Neural crest cell (in vitro differentiated cells): ENCODE measurements around the gene FKRP. TPM values are rescaled to one million over a fixed set of nuclear protein-coding genes. Genes with fewer than 3 reads are reported as not detected.
"Not testable (repeated sequence)": the region's sequence is repeated elsewhere in the genome, so short reads cannot be mapped to it uniquely, and the experiment has no call there.

Source experiments
- DNase-seq: peaks from one replicate; pipeline ENCODE4 v3.0.0; 2021; ENCODE audit warnings: low read depth, mixed read lengths, low spot score
- H3K27ac Mint-ChIP-seq: one replicate; pipeline ENCODE4 v1.8.0; 2021; ENCODE audit warnings: mild to moderate bottlenecking, mixed read lengths; ENCODE audit not compliant: unreplicated experiment
- H3K27me3 Mint-ChIP-seq: 2 replicates; pipeline ENCODE4 v1.8.0; 2021; ENCODE audit warnings: low read depth, mild to moderate bottlenecking, mixed read lengths
- H3K36me3 Mint-ChIP-seq: 2 replicates; pipeline ENCODE4 v1.8.0; 2021; ENCODE audit warnings: low read depth, mild to moderate bottlenecking, mixed read lengths
- H3K4me1 Mint-ChIP-seq: 2 replicates; pipeline ENCODE4 v1.8.0; 2021; ENCODE audit warnings: mixed read lengths
- H3K4me3 Mint-ChIP-seq: one replicate; pipeline ENCODE4 v1.8.0; 2021; ENCODE audit warnings: mild to moderate bottlenecking, mixed read lengths
- H3K9me3 Mint-ChIP-seq: 2 replicates; pipeline ENCODE4 v1.8.0; 2021; ENCODE audit warnings: mixed read lengths
- total RNA-seq: library from RNA; stranded (reverse); gene quantifications from 2 replicates; pipeline ENCODE4 v1.2.1, GENCODE V29; 2021
- TF ChIP-seq, protein P1 (sequence below): fragments of 200-600 bp; sonication (generic); conservative IDR thresholded peaks from 2 replicates; pipeline ENCODE4 v1.5.0; 2021; ENCODE audit warnings: antibody characterized with exemption, mild to moderate bottlenecking

Gene FKRP
- total RNA-seq, 1 donor from 2014 or later, result 38.6 TPM

DNA sequence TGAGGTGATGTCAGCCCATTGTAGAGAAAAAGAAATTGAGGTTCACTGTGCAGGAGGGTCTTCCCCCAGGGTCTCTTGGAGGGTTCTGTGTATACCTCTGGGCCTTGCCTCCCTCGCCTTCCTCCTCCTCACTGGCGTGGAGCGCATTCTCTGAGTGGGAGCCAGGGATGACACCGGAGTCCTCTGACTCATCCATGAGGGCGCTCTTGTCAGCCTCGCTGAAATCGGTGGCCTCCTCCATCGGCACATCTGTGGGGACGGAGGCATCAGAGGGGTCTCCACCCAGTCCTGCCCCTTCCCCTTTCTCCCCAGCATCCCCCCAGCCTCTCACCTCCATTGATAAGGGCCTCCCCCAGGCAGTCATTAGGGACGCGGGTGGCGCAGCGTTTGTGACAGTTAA is 45.2 kb upstream of the FKRP start:
- peaks cover 12% of the 10 kb centered on the region for H3K4me1 Mint-ChIP-seq
- no peaks in the 10 kb centered on the region for H3K9me3 Mint-ChIP-seq
- H3K27ac Mint-ChIP-seq, result peak overlapping the region; percentile 19
- TF ChIP-seq, protein P1, sequence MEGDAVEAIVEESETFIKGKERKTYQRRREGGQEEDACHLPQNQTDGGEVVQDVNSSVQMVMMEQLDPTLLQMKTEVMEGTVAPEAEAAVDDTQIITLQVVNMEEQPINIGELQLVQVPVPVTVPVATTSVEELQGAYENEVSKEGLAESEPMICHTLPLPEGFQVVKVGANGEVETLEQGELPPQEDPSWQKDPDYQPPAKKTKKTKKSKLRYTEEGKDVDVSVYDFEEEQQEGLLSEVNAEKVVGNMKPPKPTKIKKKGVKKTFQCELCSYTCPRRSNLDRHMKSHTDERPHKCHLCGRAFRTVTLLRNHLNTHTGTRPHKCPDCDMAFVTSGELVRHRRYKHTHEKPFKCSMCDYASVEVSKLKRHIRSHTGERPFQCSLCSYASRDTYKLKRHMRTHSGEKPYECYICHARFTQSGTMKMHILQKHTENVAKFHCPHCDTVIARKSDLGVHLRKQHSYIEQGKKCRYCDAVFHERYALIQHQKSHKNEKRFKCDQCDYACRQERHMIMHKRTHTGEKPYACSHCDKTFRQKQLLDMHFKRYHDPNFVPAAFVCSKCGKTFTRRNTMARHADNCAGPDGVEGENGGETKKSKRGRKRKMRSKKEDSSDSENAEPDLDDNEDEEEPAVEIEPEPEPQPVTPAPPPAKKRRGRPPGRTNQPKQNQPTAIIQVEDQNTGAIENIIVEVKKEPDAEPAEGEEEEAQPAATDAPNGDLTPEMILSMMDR, result no peak
- H3K36me3 Mint-ChIP-seq, result peaks cover 19% of the 10 kb centered on the region
- DNase-seq, result no peak
- H3K27me3 Mint-ChIP-seq, result no peaks in the 10 kb centered on the region
- H3K4me3 Mint-ChIP-seq, result no peak overlapping the region

DNA sequence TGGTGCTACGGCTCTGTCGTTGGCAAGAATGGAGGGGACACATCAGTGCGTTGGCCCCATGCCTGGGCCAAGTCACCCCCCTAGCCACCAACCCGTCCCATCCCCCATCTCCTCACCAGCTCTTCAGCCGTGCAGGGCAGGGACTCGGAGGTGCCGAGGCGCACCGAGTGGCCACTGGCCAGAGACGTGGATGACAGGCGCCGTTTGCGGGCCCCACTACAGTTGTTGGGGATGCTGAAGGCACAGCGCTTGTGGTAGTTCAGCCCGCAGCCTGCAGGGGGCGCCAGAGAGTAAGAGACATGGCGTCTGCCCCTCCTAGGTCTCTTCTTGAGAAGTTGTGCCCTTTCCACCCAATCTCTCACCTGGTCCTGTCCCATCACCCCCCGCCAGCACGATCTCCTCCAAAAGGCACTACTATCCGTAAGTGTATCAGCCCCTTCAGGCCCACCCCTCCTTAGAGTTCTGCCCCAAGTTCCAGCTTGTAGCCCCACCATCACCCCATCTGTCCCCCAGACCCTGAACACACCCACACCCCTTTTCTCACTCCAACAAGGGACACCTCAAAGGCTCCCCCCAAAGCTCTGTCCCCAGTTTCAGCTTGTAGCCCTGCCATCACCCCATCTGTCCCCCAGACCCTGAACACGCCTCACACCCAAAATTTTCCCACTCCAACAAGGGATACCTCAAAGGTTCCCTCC is 41.3 kb upstream of the FKRP start:
- H3K4me1 Mint-ChIP-seq, result no peaks in the 10 kb centered on the region
- peak; percentile 83 for DNase-seq
- no peak overlapping the region for H3K4me3 Mint-ChIP-seq
- H3K27ac Mint-ChIP-seq, result no peak overlapping the region
- H3K9me3 Mint-ChIP-seq, result no peaks in the 10 kb centered on the region
- TF ChIP-seq, protein P1, result peak; percentile 90
- H3K27me3 Mint-ChIP-seq, result no peaks in the 10 kb centered on the region
- peaks cover 17% of the 10 kb centered on the region for H3K36me3 Mint-ChIP-seq

DNA sequence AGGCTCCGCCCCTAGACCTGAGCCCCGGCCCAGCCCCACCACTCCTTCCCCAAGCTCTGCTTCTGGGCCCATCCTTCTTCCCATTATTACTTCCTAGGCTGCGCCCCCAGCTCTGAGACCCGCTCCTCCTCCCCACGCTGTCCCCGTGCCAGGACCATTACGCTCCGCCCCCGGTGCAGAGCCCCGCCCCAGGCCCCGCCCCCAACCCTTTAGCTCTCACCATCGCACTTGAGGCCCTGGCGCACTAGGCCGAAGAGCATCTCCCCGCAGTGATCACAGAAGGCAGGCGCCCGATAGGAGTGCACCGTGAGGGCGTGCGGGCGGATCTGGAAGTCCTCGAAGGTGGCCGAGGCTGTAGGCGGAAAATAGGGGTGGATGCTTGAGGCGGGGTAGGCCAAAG is 35.2 kb upstream of the FKRP start:
- Mint-ChIP-seq H3K27me3 (no peaks in the 10 kb centered on the region), H3K4me1 (peaks cover 24% of the 10 kb centered on the region), H3K36me3 (peaks cover 12% of the 10 kb centered on the region), H3K9me3 (no peaks in the 10 kb centered on the region), H3K4me3 (peak overlapping the region; percentile 49), H3K27ac (no peak overlapping the region)
- TF ChIP-seq, protein P1, result no peak
- DNase-seq, result no peak

DNA sequence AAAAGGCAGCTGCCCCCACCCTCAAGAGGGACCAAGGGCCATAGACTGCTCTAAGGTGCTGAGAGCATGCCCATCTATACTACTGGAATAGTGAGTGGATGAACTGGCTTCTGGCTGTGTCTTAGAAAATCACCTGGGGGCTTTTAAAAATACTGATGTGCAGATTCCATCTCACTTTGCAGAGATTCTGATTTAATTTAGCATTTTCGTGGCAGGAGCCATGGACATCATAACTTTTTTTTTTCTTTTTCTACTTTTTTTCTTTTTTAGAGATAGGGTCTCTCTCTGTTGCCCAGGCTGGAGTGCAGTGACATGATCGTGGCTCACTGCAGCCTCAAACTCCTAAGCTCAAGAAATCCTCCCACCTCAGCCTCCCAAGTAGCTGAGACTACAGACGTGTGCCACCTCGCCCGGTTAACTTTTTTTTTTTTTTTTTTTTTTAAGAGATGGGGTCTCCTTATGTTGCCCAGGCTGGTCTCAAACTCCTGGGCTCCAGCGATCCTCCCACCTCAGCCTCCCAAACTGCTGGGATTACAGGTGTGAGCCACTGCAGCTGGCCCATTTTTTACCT is 33.0 kb upstream of the FKRP start:
- H3K4me1 Mint-ChIP-seq, result peaks cover 35% of the 10 kb centered on the region
- not testable (repeated sequence) for DNase-seq, H3K27me3 Mint-ChIP-seq, H3K36me3 Mint-ChIP-seq, H3K9me3 Mint-ChIP-seq, H3K27ac Mint-ChIP-seq
- H3K4me3 Mint-ChIP-seq, result peak overlapping the region; percentile 87

DNA sequence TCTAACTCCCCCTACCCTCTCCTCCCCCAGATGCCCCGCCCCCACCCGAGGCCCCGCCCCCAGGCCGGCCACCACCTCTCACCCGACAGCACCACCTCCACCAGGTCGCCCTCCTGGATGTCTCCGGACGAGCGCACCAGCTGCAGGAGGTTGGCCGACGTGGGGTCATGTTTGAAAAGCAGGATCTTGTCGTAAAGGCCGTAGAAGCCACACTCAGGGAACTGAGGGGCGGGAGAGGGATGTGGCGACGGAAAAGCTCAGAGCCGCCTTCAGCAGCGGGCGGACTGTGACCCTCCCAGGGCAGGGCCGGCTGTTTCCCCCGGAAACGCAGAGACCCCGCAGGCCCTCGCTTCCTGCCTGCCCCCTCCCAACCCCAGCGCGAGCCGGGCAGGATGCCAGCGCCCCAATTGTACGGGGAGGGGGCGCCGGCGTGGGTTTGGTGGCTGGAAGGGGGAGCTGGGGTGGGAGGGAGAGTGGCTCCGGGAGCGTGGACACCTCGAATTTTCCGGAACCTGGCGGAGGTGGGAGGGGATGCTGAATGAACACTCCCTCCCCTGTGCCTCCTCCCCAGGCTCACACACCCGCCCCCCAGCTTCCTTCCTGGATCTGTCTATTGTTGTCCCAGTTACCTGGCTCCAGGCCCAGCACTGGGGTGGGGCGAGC is 31.9 kb upstream of the FKRP start:
- no peaks in the 10 kb centered on the region for H3K9me3 Mint-ChIP-seq
- H3K27me3 Mint-ChIP-seq, result peaks cover 2% of the 10 kb centered on the region
- H3K36me3 Mint-ChIP-seq, result peaks cover 3% of the 10 kb centered on the region
- peak overlapping the region; percentile 87 for H3K4me3 Mint-ChIP-seq
- peaks cover 40% of the 10 kb centered on the region for H3K4me1 Mint-ChIP-seq
- H3K27ac Mint-ChIP-seq, result peak overlapping the region; percentile 35
- TF ChIP-seq, protein P1, result no peak
- peak; percentile 50 for DNase-seq
